Measurements from ENCODE around the gene GP2. TPM values are rescaled to one million over a fixed set of nuclear protein-coding genes. Genes with fewer than 3 reads are reported as not detected.

GP2 gene
- total and polyA plus RNA-seq, 9 donors = 0.30 to 21.0 (median 2.0) TPM; not detected in 4

GRCh38 chr16:20298452-20298851 is 28.9 kb downstream of the GP2 start:
- intact Hi-C loops (cut with DNase I) = no loop called here
- WGBS, 3 donors = 74 to 81% (median 78%) methylated on average over 5 of the region's 5 CpGs
- H3K4me1 ChIP-seq (ENCODE audit: insufficient read depth) = no peaks in the 10 kb centered on the region
- no peak overlapping the region for H3K27ac ChIP-seq
- H3K9me3 ChIP-seq = no peaks in the 10 kb centered on the region
- TF ChIP-seq EP300 (IDR thresholded peaks at IDR 0.05) (no peak), POLR2A (IDR thresholded peaks at IDR 0.05) (no peak), CTCF (IDR thresholded peaks at IDR 0.05) (no peak)
- no peak for DNase-seq
- no peak overlapping the region for H3K4me3 ChIP-seq
- H3K36me3 ChIP-seq = no peaks in the 10 kb centered on the region
- H3K27me3 ChIP-seq = no peaks in the 10 kb centered on the region

- 43 to 55% (median 53%) methylated on average over 16 of the region's 16 CpGs for WGBS, 3 donors
- intact Hi-C loops (cut with DNase I) = no loop called here
Observed at GRCh38 chr16:20291208-20292206, 35.8 kb downstream of the GP2 start.

DNA sequence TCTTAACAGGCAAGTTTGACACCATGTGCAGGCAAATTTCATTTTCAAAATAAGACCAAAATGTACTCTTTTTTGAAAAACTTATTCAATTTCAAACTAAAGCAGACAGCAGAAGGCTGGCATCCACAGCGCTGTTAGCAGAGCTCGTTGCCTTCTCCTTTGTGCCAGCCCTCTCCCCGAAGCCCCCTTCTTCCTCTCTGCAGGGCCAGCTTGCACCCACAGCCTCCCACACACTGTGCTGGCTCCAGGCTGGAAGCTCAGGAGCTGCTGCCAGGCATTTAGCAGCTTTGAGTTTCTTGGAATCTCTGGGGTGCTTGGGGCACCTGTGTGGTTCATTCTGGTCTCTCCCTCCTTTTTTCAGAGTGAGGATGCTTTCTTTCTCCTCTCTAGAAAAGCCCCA is 37.7 kb downstream of the GP2 start:
- intact Hi-C loops (cut with DNase I) = no loop called here
- peaks cover 1% of the 10 kb centered on the region for H3K4me1 ChIP-seq (ENCODE audit: insufficient read depth)
- H3K27ac ChIP-seq = no peak overlapping the region
- H3K9me3 ChIP-seq = no peaks in the 10 kb centered on the region
- TF ChIP-seq CTCF (IDR thresholded peaks at IDR 0.05) = no peak
- TF ChIP-seq EP300 (IDR thresholded peaks at IDR 0.05) = no peak
- TF ChIP-seq POLR2A (IDR thresholded peaks at IDR 0.05) = no peak
- DNase-seq = no peak
- no peak overlapping the region for H3K4me3 ChIP-seq
- 46 to 55% (median 53%) methylated on average over 3 of the region's 3 CpGs for WGBS, 3 donors
- no peaks in the 10 kb centered on the region for H3K27me3 ChIP-seq
- no peaks in the 10 kb centered on the region for H3K36me3 ChIP-seq

More at GRCh38 chr16:20291208-20292206, 35.8 kb downstream of the GP2 start:
- DNase-seq = no peak
- Histone ChIP-seq H3K9me3 (no peaks in the 10 kb centered on the region), H3K4me3 (no peak overlapping the region), H3K27me3 (no peaks in the 10 kb centered on the region), H3K27ac (no peak overlapping the region), H3K36me3 (no peaks in the 10 kb centered on the region), H3K4me1 (ENCODE audit: insufficient read depth) (no peaks in the 10 kb centered on the region)
- TF ChIP-seq CTCF (IDR thresholded peaks at IDR 0.05) = no peak
- TF ChIP-seq EP300 (IDR thresholded peaks at IDR 0.05) = no peak
- TF ChIP-seq POLR2A (IDR thresholded peaks at IDR 0.05) = no peak

- intact Hi-C loops (cut with DNase I) = no loop called here
- H3K4me3 ChIP-seq = no peak overlapping the region
- H3K27me3 ChIP-seq = no peaks in the 10 kb centered on the region
- no peak for TF ChIP-seq EP300 (IDR thresholded peaks at IDR 0.05)
- WGBS, 3 donors = 17 to 21% (median 20%) methylated on average over 6 of the region's 6 CpGs
- no peaks in the 10 kb centered on the region for H3K9me3 ChIP-seq
- no peak for DNase-seq
- H3K27ac ChIP-seq = no peak overlapping the region
- H3K36me3 ChIP-seq = no peaks in the 10 kb centered on the region
- H3K4me1 ChIP-seq (ENCODE audit: insufficient read depth) = peaks cover 1% of the 10 kb centered on the region
Observed at GRCh38 chr16:20285993-20286499, 41.3 kb downstream of the GP2 start.

- no peak overlapping the region for H3K27ac ChIP-seq
- 82 to 85% (median 83%) methylated on average over 3 of the region's 3 CpGs for WGBS, 3 donors
- intact Hi-C loops (cut with DNase I) = no loop called here
Observed at GRCh38 chr16:20280259-20280658, 47.1 kb downstream of the GP2 start.

More at GRCh38 chr16:20280259-20280658, 47.1 kb downstream of the GP2 start:
- no peaks in the 10 kb centered on the region for H3K4me1 ChIP-seq (ENCODE audit: insufficient read depth)
- H3K36me3 ChIP-seq = no peaks in the 10 kb centered on the region
- no peak for DNase-seq
- TF ChIP-seq EP300 (IDR thresholded peaks at IDR 0.05) (no peak), POLR2A (IDR thresholded peaks at IDR 0.05) (no peak), CTCF (IDR thresholded peaks at IDR 0.05) (no peak)
- no peaks in the 10 kb centered on the region for H3K27me3 ChIP-seq
- no peaks in the 10 kb centered on the region for H3K9me3 ChIP-seq
- H3K4me3 ChIP-seq = no peak overlapping the region
